ENCODE results near the gene DNAAF8. TPM values are rescaled to one million over a fixed set of nuclear protein-coding genes. Genes with fewer than 3 reads are reported as not detected.
A peak's percentile ranks its signal among the peaks of the same experiment; 100 is the strongest.
"Not testable (repeated sequence)": the region's sequence is repeated elsewhere in the genome, so short reads cannot be mapped to it uniquely, and the experiment has no call there.

Gene DNAAF8
- total RNA-seq, 1 donor from 2014 or later, result 0.41 TPM

- DNase-seq, result peak; percentile 43
Measured at GRCh38 chr16:4724661-4725270, 9.6 kb upstream of the DNAAF8 start.

DNA sequence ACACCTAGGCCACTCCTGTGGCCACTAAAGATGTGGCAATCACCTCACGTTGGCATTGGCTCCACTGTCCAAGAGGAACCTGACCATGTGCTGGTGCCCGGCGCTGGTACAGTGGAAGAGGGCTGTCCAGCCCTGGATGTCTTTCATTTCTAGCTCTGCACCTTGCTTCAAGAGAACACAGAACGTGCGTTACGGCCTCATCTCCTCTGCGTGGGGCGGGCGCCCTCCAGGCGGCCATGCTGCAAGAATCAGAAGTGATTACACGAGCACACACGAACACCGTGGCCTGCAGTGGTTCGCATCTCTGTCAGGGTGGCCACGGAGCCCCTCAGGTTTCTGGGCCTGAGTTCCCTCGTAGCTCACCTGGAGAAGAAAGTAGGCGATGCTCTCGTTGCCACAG lies 7.7 kb upstream of the DNAAF8 start:
- no peak for DNase-seq

DNA sequence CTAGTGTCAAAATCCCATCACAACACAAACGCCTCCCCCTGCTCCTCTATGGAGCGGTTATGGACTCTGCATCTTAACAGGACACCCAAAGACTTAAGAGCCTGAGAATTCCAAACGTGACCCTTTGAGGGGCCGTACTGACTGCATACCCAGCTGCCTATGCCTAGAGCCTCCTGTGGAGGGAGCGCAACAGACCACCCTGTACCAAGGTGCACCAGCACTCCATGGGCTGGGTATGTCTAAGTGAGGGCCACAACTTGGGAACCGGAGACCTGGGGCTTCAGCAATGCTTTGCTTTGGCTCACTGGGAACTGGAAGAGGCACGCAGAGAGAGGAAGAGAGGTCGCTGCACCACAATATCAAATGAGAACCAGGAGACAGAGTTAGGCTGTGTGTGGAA lies 5.7 kb upstream of the DNAAF8 start:
- DNase-seq, result no peak

- no peak for DNase-seq
Measured at GRCh38 chr16:4729876-4730275, 4.5 kb upstream of the DNAAF8 start.

DNA sequence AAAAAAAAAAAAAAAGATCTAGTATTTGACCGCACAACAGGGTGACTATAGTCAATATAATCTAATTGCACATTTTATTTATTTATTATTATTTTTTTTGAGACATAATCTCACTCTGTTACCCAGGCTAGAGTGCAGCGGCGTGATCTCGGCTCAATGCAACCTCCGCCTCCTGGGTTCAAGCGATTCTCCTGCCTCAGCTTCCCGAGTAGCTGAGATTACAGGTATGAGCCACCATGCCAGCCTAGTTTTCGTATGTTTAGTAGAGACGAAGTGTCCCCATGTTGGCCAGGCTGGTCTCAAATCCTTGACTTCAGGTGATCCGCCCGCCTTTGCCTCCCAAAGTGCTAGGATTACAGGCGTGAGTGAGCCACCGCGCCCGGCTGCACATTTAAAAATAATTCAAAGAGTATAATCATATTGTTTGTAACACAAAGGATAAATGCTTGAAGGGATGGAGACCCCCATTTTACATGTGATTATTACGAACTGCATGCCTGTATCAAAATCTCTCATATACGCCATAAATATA lies 1.1 kb upstream of the DNAAF8 start:
- DNase-seq, result no peak

DNA sequence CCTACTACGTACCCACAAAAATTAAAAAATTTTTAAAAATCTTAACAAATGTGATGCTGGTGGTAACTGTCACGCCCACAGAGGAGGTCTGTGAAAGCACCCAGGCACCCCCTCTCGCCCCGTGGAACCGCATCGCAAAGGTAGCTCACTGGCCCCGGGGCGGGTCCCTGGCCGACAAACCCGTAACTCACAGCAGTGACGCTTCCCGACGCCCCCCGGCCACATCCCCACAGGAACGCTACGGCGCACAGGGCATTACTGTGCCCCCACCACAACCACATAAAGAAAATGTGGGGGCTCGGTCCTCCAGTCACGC lies 632 bp upstream of the DNAAF8 start:
- no peak for DNase-seq

- peak; percentile 94 for DNase-seq
Measured at GRCh38 chr16:4734730-4735535, 596 bp downstream of the DNAAF8 start.

DNA sequence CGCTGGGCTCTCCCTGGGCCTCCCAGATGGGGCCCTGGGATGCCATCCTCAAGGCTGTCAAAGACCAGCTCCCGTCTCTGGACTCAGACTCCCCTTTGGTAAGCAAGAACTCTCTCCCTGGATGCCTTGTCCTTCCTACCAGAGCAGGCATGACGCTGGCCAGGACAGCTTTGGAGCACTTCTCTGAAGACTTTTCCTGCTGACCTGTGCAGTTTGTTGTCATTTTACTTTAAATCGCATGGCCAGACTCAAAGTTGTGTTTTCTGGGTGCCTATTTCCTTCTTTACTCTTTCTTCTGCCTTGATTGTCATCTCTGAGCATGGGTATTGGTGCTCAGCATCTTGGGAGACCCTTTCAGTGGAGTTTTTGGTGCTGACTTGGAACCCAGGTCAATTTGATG lies 2.2 kb downstream of the DNAAF8 start:
- DNase-seq, result no peak

DNA sequence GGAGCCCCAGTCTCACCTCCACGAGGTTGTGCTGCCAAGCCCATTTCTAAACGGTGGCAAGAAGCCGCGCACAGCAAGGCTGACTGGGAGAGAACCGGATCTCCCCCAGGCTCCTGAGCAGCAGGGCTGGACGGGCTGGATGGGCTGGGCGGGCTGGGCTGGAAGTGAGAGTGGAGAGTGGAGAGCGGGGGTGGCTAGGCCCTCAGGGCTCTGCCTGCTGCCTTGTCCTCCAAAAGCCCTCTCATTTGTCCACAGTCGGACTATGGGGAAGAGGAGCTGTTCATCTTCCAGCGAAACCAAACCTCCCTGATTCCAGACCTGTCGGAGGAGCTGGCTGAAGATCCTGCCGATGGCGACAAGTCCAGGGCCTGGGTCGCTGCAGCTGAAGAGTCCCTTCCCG lies 3.2 kb downstream of the DNAAF8 start:
- no peak for DNase-seq

GRCh38 chr16:4738370-4738769 lies 4.0 kb downstream of the DNAAF8 start:
- not testable (repeated sequence) for DNase-seq

- DNase-seq, result no peak
Measured at GRCh38 chr16:4743226-4743878, 9.0 kb downstream of the DNAAF8 start.

GRCh38 chr16:4744555-4745273 lies 10.4 kb downstream of the DNAAF8 start:
- DNase-seq, result no peak

- no peak for DNase-seq
Measured at GRCh38 chr16:4745274-4745569, 10.9 kb downstream of the DNAAF8 start.

DNA sequence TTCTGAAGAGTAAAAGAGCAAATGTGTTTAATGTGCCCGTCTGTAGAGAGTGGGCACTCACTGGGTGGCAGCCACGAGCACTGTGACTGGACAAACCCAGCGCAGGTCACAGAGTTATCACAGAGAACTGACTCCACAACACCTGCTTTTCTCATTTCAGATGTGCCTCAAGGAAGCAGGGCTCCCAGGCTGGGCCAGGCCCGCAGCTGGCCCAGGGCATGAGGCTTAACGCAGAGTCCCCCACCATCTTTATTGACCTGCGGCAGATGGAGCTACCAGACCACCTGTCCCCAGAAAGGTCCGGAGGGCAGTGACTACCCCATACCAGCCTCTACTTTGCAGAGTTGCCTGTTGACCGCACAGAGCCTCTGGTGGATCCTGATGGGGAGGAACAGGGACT lies 11.9 kb downstream of the DNAAF8 start:
- DNase-seq, result no peak

- DNase-seq, result peak; percentile 52
Measured at GRCh38 chr16:4746991-4747574, 12.7 kb downstream of the DNAAF8 start.

GRCh38 chr16:4747906-4748681 lies 13.8 kb downstream of the DNAAF8 start:
- DNase-seq, result no peak

DNA sequence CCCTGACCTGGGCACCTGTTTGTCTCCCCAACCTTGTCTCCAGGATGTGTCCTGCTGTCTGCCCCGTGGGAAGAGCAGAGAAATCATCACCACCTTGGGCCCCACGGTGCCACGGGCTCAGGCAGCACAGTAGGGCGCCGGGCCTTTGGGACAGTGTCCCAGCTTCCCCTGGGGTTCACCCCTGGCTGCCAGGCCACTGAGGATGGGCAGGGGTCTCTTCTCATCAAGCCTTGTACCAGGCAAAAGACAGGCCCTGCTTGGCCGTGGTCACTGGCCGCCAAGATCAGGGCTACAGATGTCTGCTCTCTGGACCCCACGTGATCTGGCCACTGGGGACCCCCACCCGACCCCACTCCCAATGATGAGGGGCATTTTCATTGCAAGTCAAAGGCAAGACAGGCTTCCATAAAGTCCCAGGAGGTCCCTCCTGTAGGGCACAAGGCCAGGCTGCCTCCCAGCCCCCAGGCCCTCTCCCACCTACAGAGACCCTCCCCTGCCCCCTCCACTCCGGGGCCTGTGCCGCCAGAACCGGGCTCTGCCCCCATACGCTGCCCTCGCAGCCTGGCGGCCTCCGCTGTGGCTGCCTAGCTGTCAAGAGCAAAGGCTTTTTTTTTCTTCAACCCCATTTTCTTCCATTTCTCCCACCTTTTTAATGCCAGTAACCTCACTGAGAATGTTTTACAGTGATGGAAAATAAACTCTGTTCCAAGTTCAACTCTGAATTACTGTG lies 14.5 kb downstream of the DNAAF8 start:
- DNase-seq, result no peak

DNA sequence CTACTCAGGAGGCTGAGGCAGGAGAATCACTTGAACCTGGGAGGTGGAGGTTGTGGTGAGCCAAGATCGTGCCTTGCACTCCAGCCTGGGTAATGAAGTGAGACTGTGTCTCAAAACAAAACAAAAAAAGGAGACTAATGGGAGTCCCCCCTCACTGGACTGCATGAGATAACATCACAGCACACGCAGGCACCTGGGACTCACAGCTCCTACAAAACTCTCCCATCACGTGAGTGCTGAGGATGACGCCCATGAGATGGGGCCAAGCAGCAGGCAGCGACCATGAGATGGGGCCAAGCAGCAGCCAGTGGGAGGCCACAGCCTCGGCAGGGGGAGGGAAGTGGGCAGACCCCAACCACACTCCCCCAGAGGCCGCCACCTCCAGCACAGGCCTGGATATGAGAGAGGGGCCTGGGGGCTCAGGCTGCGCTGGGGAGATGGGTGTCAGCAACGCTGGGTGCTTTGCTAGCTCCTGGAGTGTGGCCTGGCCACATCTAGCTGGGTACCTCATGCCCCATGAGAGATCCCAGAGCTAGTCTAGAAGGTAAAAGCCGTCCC lies 15.4 kb downstream of the DNAAF8 start:
- DNase-seq, result no peak

DNA sequence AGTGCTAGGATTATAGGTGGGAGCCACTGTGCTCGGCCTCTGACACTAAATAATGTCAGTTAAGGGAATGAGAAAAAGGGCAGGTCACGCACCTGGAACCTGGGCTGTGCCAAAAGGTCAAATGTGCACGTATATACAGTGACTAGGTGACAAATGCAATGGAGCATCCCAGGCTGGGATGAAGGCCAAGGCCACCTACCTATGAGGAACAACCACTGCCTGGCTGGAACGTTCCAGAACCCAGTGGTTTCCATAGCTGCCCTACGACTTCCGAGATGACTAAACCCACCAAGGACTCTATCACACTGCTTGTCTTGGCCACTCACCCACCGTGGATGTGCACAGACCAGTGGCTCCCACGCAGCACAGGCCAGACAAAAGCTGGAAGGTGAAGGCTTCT lies 16.6 kb downstream of the DNAAF8 start:
- no peak for DNase-seq

- no peak for DNase-seq
Measured at GRCh38 chr16:4752351-4753100, 18.2 kb downstream of the DNAAF8 start.
